IPS DF 6.9 (cell line): ENCODE data around the gene PAQR9.

ENCODE experiments used
- DNase-seq: peaks from one replicate; pipeline ENCODE4 v3.0.0-alpha.2; 2013; ENCODE audit warnings: low read depth, low spot score
- H3K27ac ChIP-seq: one replicate; pipeline ENCODE4 v1.5.1; 2013; ENCODE audit warnings: low read length, control low read depth
- H3K27me3 ChIP-seq: 2 replicates; pipeline ENCODE4 v1.6.1; 2013; ENCODE audit warnings: mild to moderate bottlenecking, low read length; ENCODE audit not compliant: control insufficient read depth, insufficient read depth
- H3K36me3 ChIP-seq: 2 replicates; pipeline ENCODE4 v1.6.1; 2013; ENCODE audit warnings: low read length; ENCODE audit not compliant: control insufficient read depth, insufficient read depth
- H3K4me1 ChIP-seq: 2 replicates; pipeline ENCODE4 v1.6.1; 2013; ENCODE audit warnings: low read length; ENCODE audit not compliant: control insufficient read depth, insufficient read depth
- H3K4me3 ChIP-seq: 2 replicates; pipeline ENCODE4 v1.5.1; 2013; ENCODE audit warnings: mild to moderate bottlenecking, low read length
- H3K9me3 ChIP-seq: 2 replicates; pipeline ENCODE4 v1.6.1; 2013; ENCODE audit warnings: low read length, inconsistent platforms; ENCODE audit not compliant: control insufficient read depth, insufficient read depth
- WGBS: extraction: QIAGEN DNeasy Blood & Tissue Kit; methylation state at CpG from one replicate; pipeline ENCODE4 v1.1.7; 2013; ENCODE audit warnings: mixed read lengths, missing lambda C conversion rate; ENCODE audit not compliant: insufficient read length, insufficient coverage; 5-methylcytosine and 5-hydroxymethylcytosine counted together

Gene PAQR9

GRCh38 chr3:142941373-142942123, 21.9 kb downstream of the PAQR9 start:
- no peak overlapping the region for H3K27ac ChIP-seq
- no peaks in the 10 kb centered on the region for H3K27me3 ChIP-seq
- no peak for DNase-seq
- H3K4me3 ChIP-seq: no peak overlapping the region
- no peaks in the 10 kb centered on the region for H3K9me3 ChIP-seq
- no peaks in the 10 kb centered on the region for H3K4me1 ChIP-seq
- H3K36me3 ChIP-seq: no peaks in the 10 kb centered on the region
- WGBS: no CpG with 5 or more reads among the region's 8 CpGs

GRCh38 chr3:142940472-142940871, 23.0 kb downstream of the PAQR9 start:
- WGBS: no CpG with 5 or more reads among the region's 4 CpGs
- no peak for DNase-seq
- H3K9me3 ChIP-seq: no peaks in the 10 kb centered on the region
- H3K36me3 ChIP-seq: no peaks in the 10 kb centered on the region
- no peak overlapping the region for H3K27ac ChIP-seq
- H3K4me3 ChIP-seq: no peak overlapping the region
- H3K4me1 ChIP-seq: no peaks in the 10 kb centered on the region
- H3K27me3 ChIP-seq: no peaks in the 10 kb centered on the region

- H3K4me3 ChIP-seq: no peak overlapping the region
Observed at GRCh38 chr3:142940000-142940399, 23.5 kb downstream of the PAQR9 start.

GRCh38 chr3:142935963-142936362, 27.5 kb downstream of the PAQR9 start:
- Histone ChIP-seq H3K36me3 (no peaks in the 10 kb centered on the region), H3K27ac (no peak overlapping the region), H3K27me3 (no peaks in the 10 kb centered on the region), H3K4me3 (no peak overlapping the region), H3K9me3 (no peaks in the 10 kb centered on the region), H3K4me1 (no peaks in the 10 kb centered on the region)
- no CpG with 5 or more reads among the region's 5 CpGs for WGBS
- DNase-seq: no peak

More at GRCh38 chr3:142940000-142940399, 23.5 kb downstream of the PAQR9 start:
- WGBS: no CpG with 5 or more reads among the region's 1 CpG
- H3K4me1 ChIP-seq: no peaks in the 10 kb centered on the region
- H3K36me3 ChIP-seq: no peaks in the 10 kb centered on the region
- no peaks in the 10 kb centered on the region for H3K9me3 ChIP-seq
- H3K27ac ChIP-seq: no peak overlapping the region
- no peak for DNase-seq
- H3K27me3 ChIP-seq: no peaks in the 10 kb centered on the region

GRCh38 chr3:142934887-142935269, 28.6 kb downstream of the PAQR9 start:
- Histone ChIP-seq H3K9me3 (no peaks in the 10 kb centered on the region), H3K4me3 (no peak overlapping the region), H3K27me3 (no peaks in the 10 kb centered on the region), H3K27ac (no peak overlapping the region), H3K36me3 (no peaks in the 10 kb centered on the region), H3K4me1 (no peaks in the 10 kb centered on the region)
- DNase-seq: no peak
- no CpG with 5 or more reads among the region's 3 CpGs for WGBS

- Histone ChIP-seq H3K36me3 (no peaks in the 10 kb centered on the region), H3K27me3 (no peaks in the 10 kb centered on the region), H3K4me1 (no peaks in the 10 kb centered on the region), H3K9me3 (no peaks in the 10 kb centered on the region), H3K4me3 (no peak overlapping the region), H3K27ac (no peak overlapping the region)
- 100% methylated on average over 2 of the region's 7 CpGs for WGBS
- DNase-seq: no peak
Observed at GRCh38 chr3:142934128-142934886, 29.2 kb downstream of the PAQR9 start.

- Histone ChIP-seq H3K4me1 (no peaks in the 10 kb centered on the region), H3K27ac (no peak overlapping the region), H3K9me3 (no peaks in the 10 kb centered on the region), H3K27me3 (no peaks in the 10 kb centered on the region), H3K36me3 (no peaks in the 10 kb centered on the region), H3K4me3 (no peak overlapping the region)
- no CpG with 5 or more reads among the region's 6 CpGs for WGBS
- DNase-seq: peak; percentile 70
Observed at GRCh38 chr3:142931222-142931621, 32.3 kb downstream of the PAQR9 start.

GRCh38 chr3:142930463-142930862, 33.0 kb downstream of the PAQR9 start:
- no peaks in the 10 kb centered on the region for H3K4me1 ChIP-seq
- no peak for DNase-seq
- H3K9me3 ChIP-seq: no peaks in the 10 kb centered on the region
- no peaks in the 10 kb centered on the region for H3K36me3 ChIP-seq
- no peak overlapping the region for H3K27ac ChIP-seq
- no peak overlapping the region for H3K4me3 ChIP-seq
- WGBS: no CpG with 5 or more reads among the region's 3 CpGs
- no peaks in the 10 kb centered on the region for H3K27me3 ChIP-seq

- WGBS: no CpG with 5 or more reads among the region's 3 CpGs
Observed at GRCh38 chr3:142929890-142930289, 33.6 kb downstream of the PAQR9 start.

GRCh38 chr3:142929109-142929508, 34.4 kb downstream of the PAQR9 start:
- Histone ChIP-seq H3K27me3 (no peaks in the 10 kb centered on the region), H3K9me3 (no peaks in the 10 kb centered on the region), H3K27ac (no peak overlapping the region), H3K4me3 (no peak overlapping the region), H3K4me1 (no peaks in the 10 kb centered on the region), H3K36me3 (no peaks in the 10 kb centered on the region)
- no CpG with 5 or more reads among the region's 3 CpGs for WGBS
- peak; percentile 54 for DNase-seq

More at GRCh38 chr3:142929890-142930289, 33.6 kb downstream of the PAQR9 start:
- H3K27me3 ChIP-seq: no peaks in the 10 kb centered on the region
- no peaks in the 10 kb centered on the region for H3K4me1 ChIP-seq
- no peak for DNase-seq
- H3K4me3 ChIP-seq: no peak overlapping the region
- H3K36me3 ChIP-seq: no peaks in the 10 kb centered on the region
- no peak overlapping the region for H3K27ac ChIP-seq
- no peaks in the 10 kb centered on the region for H3K9me3 ChIP-seq
